Suppressor macrophage (primary cell): ENCODE data around the gene IPO11.
"Not testable (repeated sequence)": the region's sequence is repeated elsewhere in the genome, so short reads cannot be mapped to it uniquely, and the experiment has no call there.

Source experiments
- DNase-seq, 4 experiments: peaks; one replicate each; pipeline ENCODE4 v3.0.0-alpha.2; 2020 to 2022

IPO11 gene

DNA sequence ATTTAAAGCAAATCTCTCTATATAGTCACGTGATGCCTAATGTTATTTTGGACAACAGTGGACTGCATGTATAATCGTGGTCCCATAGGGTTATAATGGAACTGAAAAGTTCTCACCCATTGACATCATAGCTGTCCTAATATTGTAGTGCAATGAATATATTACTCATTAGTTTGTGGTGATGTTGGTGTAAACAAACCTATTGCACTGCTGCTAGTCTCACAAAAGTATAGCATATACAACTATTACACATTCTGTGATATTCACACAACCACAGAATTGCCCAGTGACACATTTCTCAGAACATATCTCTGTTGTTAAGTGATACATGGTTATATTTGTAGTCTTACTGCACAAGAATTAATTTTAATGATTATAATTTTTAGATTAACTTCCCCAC, 37.7 kb downstream of the IPO11 start:
- no peak for DNase-seq

DNA sequence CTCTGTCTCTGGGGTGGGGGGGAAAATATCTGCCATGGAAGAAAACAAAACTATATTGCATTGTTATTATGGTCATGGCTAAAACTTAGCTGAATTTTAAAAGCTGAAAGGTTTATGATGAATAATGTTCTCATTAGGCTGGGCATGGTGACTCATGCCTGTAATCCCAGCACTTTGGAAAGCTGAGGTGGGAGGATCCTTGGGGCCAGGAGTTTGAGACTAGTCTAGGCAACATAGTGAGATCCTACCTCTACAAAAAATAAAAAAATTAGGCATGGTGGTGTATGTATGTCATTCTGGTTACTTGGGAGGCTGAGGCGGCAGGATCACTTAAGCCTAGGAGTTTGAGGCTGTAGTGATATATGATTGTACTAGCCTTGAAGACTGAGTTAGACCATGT, 44.5 kb downstream of the IPO11 start:
- no peak for DNase-seq

DNA sequence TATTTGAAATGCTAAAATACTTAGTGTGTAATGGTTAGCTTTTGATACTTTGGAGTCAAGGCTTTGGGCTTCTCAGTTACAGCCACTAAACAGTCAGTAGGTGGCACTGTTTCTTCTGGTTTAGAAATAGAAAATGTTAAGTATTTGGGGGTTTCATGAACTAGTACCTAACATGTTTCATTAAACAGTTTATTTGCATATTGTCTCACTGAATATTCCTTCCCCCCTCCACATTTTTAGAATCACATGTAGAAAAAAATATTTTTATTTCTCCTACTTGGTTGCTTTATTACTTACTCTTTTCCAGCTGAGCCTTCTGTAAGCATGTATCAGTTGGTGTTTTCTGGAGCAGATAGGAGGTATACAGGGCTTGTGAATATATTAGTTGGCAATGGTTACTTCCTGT, 48.0 kb downstream of the IPO11 start:
- peak; percentile 21 to 74 (median 46) for DNase-seq

DNA sequence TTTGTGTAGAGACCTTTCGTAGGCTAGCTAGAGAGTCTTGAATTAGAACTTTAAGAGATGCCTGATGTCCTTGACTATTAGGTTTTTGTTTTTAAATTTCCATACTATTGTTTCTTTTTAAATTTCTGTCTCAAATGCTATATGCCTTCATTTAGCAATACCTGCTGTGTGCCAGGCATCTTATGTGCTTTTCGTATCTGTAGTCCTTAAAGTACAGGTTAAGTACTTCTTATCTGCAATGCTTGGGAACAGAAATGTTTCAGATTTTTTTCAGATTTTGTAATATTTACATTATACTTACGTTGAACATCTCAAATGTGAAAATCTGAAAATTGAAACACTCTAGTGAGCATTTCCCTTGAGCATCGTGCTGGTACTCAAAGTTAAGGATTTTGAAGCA, 49.0 kb downstream of the IPO11 start:
- DNase-seq = no peak

DNA sequence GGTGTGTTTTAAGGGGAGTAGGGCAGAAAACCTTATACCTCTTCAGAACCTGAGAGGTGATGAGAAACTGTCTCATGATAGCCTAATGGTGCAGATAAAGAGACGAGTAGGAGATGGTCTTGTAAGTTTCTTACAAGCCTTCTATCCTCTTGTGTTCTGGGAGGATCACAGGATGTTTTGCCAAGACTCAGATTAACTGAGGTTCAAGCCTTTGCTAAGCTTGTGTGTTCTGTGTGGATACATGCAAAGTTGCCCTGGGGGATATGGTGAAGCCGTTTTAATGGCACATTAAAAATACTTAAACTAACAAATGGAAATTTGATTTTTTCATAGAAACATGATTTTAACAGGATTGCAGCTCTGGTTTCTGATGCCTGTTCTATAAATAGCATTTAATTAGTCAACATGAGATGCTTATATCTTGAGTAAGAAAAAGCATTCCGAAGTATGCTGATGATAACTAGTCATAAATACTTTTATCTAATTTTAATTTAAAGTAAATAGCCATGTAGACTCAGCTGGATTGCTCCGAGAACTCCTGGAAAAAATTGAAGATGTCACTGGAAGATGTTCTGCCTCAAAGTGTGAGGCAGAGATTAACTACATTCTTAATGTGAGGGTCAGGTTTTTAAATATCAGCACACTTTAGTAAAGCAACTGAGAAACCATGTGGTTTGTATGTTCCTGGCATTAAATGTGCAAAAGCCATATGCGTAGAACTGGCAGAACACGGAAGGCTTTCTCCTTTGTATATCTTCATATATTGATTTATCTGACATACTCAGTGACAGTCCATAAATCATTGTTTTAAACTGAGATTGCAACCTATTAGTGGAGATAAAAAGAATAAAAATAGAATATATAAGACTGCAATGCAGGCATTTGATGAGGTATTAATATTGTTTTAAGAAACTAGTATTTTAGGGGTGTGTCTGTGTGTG, 53.7 kb downstream of the IPO11 start:
- DNase-seq = no peak

DNA sequence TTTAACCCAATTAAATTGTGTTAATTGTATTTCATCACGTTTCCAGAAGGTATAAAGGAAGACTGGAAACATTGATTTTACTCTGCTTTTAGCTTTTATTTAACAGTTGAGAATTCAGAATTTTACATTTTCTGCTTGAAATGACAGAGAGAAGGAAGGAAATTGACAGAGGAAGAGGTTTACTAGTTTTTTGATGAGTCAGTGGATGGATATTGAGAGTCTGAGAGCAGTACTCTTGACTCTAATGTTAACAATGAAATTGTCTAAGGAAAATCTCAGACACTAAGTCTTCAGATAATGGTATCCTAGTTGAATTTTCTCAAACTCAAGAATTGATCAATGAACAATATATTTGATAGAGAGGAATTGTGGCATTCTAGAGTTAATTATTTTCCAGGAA, 60.6 kb downstream of the IPO11 start:
- peak in 1 of 4 experiments; percentile 16 for DNase-seq

DNA sequence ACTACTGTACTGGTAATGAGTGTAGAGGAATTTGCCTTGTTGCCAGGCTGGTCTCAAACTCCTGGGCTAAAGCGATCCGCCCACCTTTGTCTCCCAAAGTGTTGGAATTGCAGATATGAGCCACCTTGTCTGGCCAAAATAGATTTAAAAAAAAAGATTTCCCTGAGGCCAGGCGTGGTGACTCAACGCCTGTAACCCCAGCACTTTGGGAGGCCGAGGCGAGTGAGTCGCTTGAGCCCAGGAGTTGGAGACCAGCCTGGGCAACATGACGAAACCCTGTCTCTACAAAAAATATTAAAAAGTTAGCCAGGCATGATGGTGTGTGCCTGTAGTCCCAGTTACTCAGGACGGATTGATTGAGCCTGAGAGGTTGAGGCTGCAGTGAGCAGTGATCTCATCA, 62.5 kb downstream of the IPO11 start:
- no peak for DNase-seq

DNA sequence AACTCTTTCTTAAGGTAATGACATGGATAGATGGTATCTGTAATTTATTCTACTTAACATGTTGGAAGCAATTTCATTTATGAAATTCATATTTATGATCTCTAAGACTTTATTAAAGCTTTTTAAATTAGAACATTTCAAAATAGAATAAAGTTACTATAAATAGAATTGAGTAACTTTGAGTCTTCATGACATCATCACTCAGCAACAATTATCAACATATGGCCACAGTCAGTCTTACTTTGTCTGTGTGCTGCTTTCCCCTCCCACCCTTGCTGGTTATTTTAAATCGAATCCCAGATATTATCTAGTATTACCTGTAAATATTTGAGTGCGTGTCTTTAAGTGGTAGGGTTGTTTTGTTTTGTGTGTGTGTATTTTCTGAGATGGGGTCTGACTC, 65.2 kb downstream of the IPO11 start:
- DNase-seq = no peak

DNA sequence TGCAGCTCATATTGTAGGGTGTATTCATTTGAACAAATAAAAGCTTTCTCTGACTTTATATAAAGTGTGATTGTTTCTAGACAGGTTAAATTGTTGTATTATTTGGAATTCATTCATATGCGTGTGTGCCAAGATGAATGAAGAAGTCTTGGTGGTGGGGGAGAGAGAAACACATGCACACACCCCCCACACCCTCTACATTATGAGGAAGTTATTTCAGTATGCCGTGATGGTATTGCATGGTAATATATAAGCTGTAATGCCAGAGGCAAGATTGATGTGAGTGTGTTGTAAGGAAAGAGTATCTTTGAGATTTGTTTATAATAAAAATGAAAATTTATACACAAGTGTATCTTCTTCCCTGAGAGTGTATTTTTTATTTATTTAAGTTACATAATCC, 71.0 kb downstream of the IPO11 start:
- peak; percentile 3 to 45 (median 26) for DNase-seq

DNA sequence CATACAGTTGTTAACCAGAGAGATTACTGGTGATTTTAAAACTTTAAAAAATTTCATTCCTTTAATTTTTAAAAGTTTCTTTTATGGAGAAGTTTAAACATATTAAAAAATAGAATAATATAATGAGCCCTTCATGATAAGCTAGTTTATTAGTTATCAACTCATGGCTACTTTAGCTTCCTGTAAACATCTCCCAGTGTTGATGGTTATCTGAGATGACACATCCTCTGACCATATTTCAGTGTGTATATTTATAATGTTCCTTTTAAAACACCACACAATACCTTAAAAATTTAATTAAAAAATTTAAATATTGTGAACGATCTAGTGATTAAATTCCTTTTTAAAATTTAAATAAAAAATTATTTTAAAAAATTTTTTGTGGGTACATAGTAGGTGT, 74.1 kb downstream of the IPO11 start:
- no peak for DNase-seq

DNA sequence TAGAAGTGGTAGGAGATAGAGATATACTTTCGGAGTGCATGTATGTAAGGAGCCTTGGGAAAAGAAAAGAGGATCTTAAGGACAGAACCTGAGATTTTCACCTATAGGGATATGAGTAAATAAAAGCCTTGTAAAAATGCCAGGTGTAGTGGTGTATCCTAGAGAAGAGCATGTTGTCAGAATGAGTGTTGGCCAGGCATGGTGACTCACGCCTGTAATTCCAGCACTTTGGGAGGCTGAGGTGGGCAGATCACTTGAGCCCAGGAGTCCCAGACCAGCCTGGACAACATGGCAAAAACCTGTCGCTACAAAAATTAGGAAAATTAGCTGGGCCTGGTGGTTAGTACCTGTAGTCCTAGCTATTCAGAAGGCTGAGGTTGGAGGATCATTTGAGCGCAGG, 76.0 kb downstream of the IPO11 start:
- no peak for DNase-seq

DNA sequence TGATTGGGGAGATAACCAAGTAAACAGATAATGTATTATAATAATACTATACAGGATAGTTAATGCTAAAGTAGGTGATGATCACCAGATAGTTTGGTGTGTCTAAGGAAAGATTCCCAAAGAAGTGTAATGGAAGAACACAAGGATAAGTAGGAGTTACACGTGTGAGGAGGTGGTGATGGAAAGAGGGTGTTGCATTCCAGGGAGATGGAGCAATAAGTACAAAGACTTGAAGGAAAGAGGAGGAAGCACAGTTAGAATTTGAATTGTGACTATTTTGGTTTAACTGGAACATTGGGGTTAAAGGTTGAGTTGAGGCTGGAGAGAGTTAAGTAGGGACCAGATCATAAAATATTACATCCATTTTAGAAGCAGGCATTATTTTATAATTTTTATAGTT, 76.9 kb downstream of the IPO11 start:
- no peak for DNase-seq

DNA sequence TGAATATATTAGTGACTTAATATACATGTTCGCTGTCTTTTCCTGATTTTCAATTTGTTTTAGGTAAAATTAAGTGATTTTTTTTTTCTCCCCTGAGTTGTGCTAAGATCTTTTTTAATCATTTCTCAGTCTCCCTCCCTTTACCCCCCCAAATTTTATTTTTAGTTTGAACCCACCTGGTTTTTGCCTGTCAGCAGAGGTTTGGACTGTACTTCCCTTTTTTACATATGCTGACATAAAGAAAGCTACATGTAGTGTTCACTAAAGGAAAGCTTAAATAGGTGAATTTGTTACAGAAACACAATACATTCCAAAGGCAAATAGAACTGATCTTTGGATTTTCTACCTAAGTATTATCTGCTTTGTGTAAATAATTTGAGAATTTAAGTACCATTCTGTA, 82.2 kb downstream of the IPO11 start:
- DNase-seq = peak in 1 of 4 experiments; percentile 20

DNA sequence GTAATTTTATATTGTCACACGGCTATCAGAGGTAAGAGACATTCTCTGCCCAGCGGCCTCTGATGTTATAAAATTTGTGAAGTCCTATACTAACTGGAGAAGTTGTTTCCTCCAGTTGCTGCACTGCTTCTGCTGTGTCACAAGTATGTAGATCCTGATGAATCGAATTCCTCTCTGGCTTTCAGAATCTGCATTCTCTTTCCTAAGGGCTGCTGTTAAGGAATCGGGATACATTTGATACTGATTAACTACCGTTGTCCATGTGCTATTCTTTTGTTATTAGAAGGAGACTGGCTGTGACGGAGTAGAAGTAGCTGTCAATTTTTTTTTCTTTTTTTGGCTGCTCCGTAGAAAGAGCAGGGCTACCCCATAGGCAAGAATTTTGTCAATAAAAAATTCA, 84.3 kb downstream of the IPO11 start:
- DNase-seq = no peak

DNA sequence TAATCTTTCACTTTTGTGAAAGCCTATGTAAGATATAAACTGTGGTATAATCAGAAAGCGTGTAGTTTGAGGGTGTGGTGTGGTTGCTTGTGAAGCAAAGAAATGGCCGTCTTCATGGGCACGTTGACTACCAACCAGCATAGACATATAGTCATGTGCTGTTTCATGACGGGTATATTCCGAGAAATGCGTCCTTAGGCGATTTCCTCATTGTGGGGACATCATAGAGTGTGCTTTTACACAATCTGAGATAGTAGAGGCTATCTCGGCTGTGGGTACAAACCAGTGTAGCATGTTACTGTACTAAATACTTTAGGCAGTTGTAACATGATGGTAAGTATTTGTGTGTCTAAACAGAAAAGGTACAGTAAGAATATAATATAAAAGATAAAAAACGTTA, 86.4 kb downstream of the IPO11 start:
- DNase-seq = no peak

DNA sequence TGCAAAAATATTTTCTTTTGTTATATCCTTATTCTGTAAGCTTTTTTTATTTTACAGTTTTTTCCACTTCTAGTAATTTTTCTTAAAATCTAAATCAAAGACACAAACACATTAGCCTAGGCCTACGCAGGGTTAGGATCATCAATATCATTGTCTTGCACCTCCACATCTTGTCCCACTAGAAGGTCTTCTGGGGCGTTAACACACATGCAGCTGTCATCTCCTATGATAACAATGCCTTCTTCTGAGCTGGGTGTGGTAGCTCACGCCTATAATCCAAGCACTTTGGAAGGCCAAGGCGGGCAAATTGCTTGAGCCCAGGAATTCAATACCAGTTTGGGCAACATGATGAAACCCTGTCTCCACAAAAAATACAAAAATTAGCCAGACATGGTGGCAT, 87.2 kb downstream of the IPO11 start:
- no peak for DNase-seq

DNA sequence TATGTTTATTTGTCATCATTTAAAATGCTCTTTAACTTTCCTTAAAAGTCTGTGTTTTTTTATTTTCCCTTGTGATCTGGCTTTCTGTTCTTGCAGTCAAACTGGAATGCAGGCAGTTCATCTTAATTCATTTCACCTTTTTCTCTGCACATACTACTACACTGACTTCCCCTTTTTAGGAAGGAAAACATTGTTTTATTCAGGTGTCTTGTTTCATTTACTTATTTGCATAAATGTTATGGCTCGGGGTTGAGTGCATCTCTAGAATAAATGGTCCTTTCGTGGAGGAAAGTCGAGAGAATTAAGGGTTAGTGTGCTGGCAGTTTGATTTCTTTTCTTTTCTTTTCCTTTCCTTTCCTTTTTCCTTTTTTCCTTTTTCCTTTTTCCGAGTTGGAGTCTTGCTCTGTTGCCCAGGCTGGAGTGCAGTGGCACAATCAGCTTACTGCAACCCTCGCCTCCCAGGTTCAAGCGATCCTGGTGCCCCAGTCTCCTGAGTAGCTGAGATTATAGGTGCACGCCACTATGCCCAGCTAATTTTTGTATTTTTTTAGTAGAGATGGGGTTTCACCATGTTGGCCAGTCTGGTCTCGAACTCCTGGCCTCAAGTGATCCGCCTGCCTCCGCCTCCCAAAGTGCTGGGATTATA, 90.0 kb downstream of the IPO11 start:
- DNase-seq = no peak

DNA sequence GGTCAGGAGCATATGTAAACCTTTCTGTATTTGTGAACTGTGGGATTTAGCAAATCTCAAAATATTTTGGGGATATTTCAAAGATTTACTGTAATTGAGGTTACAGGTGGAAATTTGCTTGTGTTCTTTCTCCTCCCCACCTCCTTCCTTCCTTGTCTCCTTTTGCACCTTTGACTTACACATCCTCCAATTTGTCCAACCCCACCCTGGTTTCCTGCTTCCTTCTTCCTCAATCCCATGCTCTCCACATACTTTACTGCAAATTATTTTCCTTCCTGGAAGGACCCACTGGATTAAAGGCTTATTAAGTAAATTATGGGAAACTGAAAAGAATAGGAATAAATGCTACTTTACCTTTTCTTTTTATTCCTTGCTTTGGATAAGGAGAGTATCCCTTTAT, 91.6 kb downstream of the IPO11 start:
- DNase-seq = no peak

DNA sequence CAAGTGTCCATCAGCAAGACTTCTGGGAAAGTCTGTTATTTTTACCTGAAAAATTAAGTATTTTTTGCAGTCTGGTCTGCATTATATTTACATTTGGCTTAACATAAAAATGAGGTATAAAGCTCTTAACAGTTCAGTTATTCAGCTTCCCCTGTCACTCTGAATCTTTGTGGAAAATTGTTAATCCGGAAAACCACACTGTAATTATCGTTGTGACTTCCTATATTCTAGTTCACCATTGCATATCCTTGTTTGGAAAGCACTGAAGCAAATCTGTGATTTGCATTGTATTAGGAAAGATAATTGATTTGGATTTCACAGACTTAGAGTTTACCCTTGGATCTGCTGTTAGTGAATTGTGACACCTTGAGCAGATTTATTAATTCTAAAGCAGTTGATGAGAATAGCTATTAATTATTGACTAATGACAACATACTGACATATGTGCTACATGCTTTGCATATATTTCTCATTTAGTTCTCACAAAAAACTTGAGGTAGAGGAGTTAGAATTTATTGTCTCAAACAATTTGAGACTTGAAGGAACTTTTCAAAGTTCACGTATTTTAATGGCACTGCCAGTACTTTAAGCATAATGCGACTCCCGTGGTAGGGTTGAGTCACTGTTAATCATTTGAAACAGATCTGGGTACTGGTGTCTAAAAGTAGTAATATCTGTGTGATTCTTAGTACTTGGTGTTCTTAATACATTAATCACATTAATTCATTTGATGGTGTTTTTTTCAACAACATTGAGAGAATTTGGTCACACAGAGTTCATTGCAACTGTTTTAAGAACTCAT, 94.3 kb downstream of the IPO11 start:
- DNase-seq = no peak

DNA sequence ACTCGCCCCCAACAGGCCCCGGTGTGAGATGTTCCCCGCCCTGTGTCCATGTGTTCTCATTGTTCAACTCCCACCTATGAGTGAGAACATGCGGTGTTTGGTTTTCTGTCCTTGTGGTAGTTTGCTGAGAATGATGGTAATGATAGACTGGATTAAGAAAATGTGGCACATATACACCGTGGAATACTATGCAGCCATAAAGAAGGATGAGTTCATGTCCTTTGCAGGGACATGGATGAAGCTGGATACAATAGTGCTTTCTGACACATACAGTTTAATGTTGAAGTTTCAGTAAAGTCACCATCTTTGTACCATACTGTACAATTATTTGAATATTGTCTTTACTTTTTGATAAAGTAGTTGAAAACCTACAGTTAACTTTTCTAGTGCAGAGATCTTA, 96.2 kb downstream of the IPO11 start:
- DNase-seq = not testable (repeated sequence)

DNA sequence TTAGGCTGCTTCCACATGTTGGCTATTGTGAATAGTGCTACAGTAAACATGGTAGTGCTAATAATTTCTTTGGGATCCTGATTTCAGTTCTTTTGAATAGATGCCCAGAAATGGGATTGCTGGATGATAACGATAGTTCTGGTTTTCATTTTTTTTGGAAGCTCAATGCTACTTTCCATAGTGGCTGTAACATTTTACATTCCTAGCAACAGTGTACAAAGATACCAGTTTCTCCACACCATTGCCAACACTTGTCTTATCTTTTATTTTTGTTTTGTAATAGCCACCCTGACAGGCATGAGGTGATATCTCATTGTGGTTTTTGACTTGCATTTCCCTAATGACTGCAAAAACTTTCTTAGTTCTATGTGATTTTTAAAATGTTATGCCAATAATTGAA, 97.2 kb downstream of the IPO11 start:
- no peak for DNase-seq

DNA sequence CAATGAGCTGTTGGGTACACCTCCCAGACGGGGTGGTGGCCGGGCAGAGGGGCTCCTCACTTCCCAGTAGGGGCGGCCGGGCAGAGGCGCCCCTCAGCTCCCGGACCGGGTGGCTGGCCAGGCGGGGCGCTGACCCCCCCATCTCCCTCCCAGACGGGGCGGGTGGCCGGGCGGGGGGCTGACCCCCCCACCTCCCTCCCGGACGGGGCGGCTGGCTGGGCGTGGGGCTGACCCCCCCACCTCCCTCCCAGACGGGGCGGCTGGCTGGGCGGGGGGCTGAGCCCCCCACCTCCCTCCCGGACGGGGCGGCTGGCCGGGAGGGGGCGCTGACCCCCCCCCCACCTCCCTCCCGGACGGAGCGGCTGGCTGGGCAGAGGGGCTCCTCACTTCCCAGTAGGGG, 100.5 kb downstream of the IPO11 start:
- not testable (repeated sequence) for DNase-seq

DNA sequence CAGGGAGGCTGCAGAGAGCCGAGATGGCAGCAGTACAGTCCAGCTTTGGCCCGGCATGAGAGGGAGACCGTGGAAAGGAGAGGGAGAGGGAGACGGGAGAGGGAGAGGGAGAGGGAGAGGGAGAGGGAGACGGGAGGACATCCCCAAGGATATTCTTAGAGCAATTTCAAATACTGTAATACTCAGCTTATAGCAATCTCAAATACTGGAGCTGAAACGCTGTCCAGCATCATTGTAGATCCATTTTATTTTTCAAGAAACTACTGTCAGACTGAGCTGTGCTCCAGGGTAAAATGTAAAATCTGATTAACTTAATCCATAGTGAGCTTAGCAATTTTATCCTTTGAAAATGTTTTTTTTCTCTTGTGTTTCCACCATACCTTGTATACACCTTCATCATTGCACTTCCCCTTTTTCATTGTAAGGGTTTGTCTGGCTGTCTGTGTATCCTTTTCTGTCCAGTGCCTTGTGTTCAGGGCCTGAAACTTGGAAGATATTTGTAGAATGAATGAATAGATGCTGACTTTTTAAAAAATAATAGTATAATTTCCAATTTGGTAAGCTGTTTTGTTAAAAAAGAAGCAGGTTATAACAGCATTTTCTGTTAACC, 102.1 kb downstream of the IPO11 start:
- DNase-seq = no peak
